Osteocyte (in vitro differentiated cells): ENCODE data around the gene NAALADL2. TPM values are rescaled to one million over a fixed set of nuclear protein-coding genes. Genes with fewer than 3 reads are reported as not detected.

Experiments used
- DNase-seq: peaks from one replicate; pipeline ENCODE4 v3.0.0; 2021; ENCODE audit warnings: mixed read lengths; ENCODE audit not compliant: unreplicated experiment; ENCODE audit errors: extremely low spot score
- H3K27ac Mint-ChIP-seq: one replicate; pipeline ENCODE4 v1.8.0; 2021; ENCODE audit warnings: mild to moderate bottlenecking, mixed read lengths; ENCODE audit not compliant: unreplicated experiment
- H3K27me3 Mint-ChIP-seq: one replicate; pipeline ENCODE4 v1.8.0; 2021; ENCODE audit warnings: mixed read lengths; ENCODE audit not compliant: unreplicated experiment
- H3K36me3 Mint-ChIP-seq: one replicate; pipeline ENCODE4 v1.8.0; 2021; ENCODE audit warnings: mixed read lengths; ENCODE audit not compliant: unreplicated experiment
- H3K4me1 Mint-ChIP-seq: one replicate; pipeline ENCODE4 v1.8.0; 2021; ENCODE audit warnings: mixed read lengths; ENCODE audit not compliant: unreplicated experiment
- H3K4me3 Mint-ChIP-seq: one replicate; pipeline ENCODE4 v1.8.0; 2021; ENCODE audit warnings: mild to moderate bottlenecking, moderate library complexity, mixed read lengths; ENCODE audit not compliant: unreplicated experiment
- H3K9me3 Mint-ChIP-seq: one replicate; pipeline ENCODE4 v1.8.0; 2021; ENCODE audit warnings: mixed read lengths; ENCODE audit not compliant: unreplicated experiment
- total RNA-seq: library from RNA; stranded (reverse); gene quantifications from 2 replicates; pipeline ENCODE4 v1.2.1, GENCODE V29; 2021
- TF ChIP-seq, protein P1 (sequence below): fragments of 200-600 bp; sonication (generic); IDR thresholded peaks from 2 replicates; pipeline ENCODE4 v1.5.0; 2021; ENCODE audit warnings: antibody characterized with exemption, mild to moderate bottlenecking, moderate library complexity

NAALADL2 gene
- total RNA-seq, 1 donor from 2014 or later = 16.1 TPM

- H3K4me3 Mint-ChIP-seq = no peak overlapping the region
- H3K36me3 Mint-ChIP-seq = no peaks in the 10 kb centered on the region
- no peak for DNase-seq
- H3K27ac Mint-ChIP-seq = no peak overlapping the region
- peaks cover 2% of the 10 kb centered on the region for H3K9me3 Mint-ChIP-seq
- peaks cover 21% of the 10 kb centered on the region for H3K4me1 Mint-ChIP-seq
- H3K27me3 Mint-ChIP-seq = no peaks in the 10 kb centered on the region
- TF ChIP-seq, protein P1, sequence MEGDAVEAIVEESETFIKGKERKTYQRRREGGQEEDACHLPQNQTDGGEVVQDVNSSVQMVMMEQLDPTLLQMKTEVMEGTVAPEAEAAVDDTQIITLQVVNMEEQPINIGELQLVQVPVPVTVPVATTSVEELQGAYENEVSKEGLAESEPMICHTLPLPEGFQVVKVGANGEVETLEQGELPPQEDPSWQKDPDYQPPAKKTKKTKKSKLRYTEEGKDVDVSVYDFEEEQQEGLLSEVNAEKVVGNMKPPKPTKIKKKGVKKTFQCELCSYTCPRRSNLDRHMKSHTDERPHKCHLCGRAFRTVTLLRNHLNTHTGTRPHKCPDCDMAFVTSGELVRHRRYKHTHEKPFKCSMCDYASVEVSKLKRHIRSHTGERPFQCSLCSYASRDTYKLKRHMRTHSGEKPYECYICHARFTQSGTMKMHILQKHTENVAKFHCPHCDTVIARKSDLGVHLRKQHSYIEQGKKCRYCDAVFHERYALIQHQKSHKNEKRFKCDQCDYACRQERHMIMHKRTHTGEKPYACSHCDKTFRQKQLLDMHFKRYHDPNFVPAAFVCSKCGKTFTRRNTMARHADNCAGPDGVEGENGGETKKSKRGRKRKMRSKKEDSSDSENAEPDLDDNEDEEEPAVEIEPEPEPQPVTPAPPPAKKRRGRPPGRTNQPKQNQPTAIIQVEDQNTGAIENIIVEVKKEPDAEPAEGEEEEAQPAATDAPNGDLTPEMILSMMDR = no peak
Observed at GRCh38 chr3:175397372-175397771, 538.2 kb downstream of the NAALADL2 start.

DNA sequence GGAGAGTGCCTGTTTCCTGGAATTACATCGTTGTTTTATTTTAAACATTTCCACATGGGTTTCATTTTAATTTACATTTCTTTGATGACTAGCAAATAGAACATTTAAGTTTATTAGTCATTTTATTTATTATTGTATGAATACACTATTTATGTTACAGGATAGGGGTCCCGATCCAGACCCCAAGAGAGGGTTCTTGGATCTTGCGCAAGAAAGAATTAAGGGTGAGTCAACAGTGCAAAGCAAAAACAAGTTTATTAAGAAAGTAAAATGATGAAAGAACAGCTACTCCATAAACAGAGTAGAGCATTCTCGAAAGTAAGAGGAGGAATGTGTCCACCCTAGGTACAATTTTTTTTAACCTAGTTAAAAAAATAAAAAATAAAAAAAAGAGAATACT lies 539.5 kb downstream of the NAALADL2 start:
- Mint-ChIP-seq H3K9me3 (no peaks in the 10 kb centered on the region), H3K4me1 (peaks cover 21% of the 10 kb centered on the region)
- DNase-seq = no peak

GRCh38 chr3:175399156-175399840 lies 540.2 kb downstream of the NAALADL2 start:
- no peak for DNase-seq
- Mint-ChIP-seq H3K36me3 (no peaks in the 10 kb centered on the region), H3K9me3 (no peaks in the 10 kb centered on the region), H3K27me3 (no peaks in the 10 kb centered on the region), H3K27ac (no peak overlapping the region), H3K4me1 (peaks cover 21% of the 10 kb centered on the region), H3K4me3 (no peak overlapping the region)
- TF ChIP-seq, protein P1 = no peak

More for the DNA sequence above, 539.5 kb downstream of the NAALADL2 start:
- Mint-ChIP-seq H3K27ac (peak overlapping the region; percentile 6), H3K4me3 (no peak overlapping the region), H3K36me3 (no peaks in the 10 kb centered on the region), H3K27me3 (no peaks in the 10 kb centered on the region)
- TF ChIP-seq, protein P1 = no peak

GRCh38 chr3:175404027-175404426 lies 544.9 kb downstream of the NAALADL2 start:
- Mint-ChIP-seq H3K27ac (no peak overlapping the region), H3K27me3 (no peaks in the 10 kb centered on the region), H3K36me3 (no peaks in the 10 kb centered on the region), H3K9me3 (no peaks in the 10 kb centered on the region), H3K4me1 (peaks cover 3% of the 10 kb centered on the region), H3K4me3 (no peak overlapping the region)
- DNase-seq = no peak
- TF ChIP-seq, protein P1 = no peak

DNA sequence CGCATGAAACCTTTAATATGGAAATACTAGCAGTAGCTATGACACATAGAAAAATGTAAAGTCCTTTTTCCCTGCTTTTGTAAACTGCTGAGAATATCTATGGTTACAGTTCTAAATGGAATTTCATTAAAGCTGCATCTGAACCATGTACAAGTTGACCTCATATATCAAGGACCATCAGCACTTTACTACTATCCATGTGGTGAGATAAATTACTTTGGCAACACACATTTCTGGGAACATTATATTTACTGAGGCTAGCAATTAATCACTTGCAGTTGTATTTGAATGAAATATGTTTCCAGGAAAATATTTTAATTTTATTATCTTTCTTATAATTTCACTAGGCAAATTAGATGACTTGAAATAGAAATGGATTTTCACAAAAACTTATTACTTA lies 545.5 kb downstream of the NAALADL2 start:
- TF ChIP-seq, protein P1 = no peak
- Mint-ChIP-seq H3K27me3 (no peaks in the 10 kb centered on the region), H3K4me3 (no peak overlapping the region), H3K36me3 (no peaks in the 10 kb centered on the region), H3K9me3 (no peaks in the 10 kb centered on the region), H3K27ac (no peak overlapping the region), H3K4me1 (no peaks in the 10 kb centered on the region)
- DNase-seq = no peak
